GM21717 (cell line): ENCODE results near the gene GNPDA1.

Experiments
- ATAC-seq: cut with Tn5 transposase; IDR thresholded peaks from one replicate; pipeline ENCODE4 v1.9.1; 2021; ENCODE audit warnings: mild to moderate bottlenecking, moderate library complexity; ENCODE audit not compliant: unreplicated experiment

GNPDA1 gene

DNA sequence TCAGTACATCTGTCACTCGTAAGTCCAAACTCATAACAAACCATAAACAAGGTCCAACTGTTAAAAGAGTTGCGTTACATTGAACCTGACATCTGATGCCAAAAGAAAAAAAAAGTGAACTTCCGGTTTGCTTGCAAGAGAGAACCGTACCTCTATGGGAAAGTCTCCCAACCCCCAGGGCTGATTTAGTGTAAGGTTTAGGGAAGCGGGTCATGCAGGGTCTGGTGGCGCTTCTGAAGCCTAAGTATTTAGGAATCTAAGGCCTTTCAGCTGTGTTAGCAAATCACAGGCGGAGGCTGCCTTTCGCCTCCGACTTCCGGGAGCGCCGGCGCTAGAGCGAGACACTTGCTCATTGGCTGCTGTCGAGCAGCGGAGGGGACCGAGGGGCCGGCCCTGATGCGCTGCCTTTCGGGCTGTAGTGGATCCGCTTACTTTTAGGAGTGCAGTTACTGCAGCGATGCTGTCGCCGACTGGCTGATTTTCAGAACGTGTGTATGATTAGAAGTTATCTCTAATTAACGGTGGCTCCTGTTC, 12.0 kb upstream of the GNPDA1 start:
- ATAC-seq, result peak; percentile 100

- ATAC-seq, result no peak
These were observed 11.0 kb upstream of the GNPDA1 start for GRCh38 chr5:142023836-142024235.

DNA sequence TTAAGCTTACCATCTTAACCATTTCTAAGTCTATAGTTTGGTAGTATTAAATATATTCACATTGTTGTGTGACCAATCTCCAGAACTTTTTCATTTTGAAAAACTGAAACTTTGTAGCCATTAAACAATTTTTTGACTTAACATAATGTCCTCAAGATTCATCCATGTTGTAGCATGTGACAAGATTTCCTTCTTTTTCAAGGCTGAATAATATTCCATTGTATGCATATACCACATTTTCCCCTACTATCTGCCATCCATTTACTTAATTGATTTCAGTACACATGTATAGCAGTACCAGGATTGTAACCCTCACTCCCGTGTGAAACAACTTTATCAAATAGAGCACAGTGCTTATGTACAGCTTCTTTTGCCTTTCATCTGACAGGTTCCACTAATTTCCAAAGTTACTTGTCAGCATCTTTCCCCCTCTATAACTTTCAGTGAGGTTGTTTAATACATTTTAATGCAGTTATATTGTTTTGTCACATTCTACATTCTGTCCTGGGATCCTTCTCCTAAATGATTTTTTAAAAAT, 7.4 kb upstream of the GNPDA1 start:
- no peak for ATAC-seq

DNA sequence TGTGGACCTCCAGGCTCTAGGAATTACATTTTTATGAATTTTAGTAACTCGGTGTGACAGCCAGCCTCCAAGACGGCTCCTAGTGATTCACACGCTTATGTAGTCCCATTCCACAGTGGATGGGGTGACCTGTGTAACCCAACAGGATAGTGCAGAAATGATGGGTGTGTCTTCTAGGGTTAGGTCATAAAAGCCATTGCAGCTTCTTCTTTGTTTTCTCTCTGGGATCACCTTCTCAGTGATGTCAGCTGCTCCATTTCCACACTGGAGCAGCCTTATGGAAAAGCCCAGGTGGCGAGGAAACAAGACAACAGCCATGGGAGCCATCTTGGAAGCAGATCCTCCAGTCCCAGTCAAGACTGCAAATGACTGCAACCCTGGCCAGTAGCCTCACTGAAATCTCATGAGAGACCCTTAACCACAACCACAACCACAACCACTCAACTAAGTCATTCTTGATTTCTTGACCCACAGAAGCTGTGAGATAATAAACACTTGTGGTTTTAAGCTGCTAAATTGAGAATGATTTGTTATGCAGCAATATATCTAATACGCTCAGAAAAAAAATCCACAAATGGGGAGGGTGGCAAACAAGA, 5.1 kb upstream of the GNPDA1 start:
- ATAC-seq, result peak; percentile 22

DNA sequence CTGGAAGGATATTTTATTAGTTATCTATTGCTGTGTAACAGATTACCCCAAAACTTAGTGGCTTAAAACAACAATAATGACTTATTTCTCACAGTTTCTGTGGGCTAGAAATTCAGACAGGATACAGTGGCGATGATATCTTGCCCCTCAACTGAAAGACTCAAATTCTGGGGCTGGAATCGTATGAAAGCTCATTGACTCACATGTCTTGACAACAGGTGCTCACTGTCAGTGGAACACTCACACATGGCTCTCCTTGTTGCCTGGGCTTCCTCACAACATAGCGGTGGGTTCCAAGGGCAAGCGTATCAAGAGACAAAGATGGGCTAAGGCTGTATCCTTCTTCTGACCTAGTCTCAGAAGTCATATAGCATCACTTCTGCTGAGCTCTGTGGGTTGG, 3.7 kb upstream of the GNPDA1 start:
- ATAC-seq, result peak; percentile 40

DNA sequence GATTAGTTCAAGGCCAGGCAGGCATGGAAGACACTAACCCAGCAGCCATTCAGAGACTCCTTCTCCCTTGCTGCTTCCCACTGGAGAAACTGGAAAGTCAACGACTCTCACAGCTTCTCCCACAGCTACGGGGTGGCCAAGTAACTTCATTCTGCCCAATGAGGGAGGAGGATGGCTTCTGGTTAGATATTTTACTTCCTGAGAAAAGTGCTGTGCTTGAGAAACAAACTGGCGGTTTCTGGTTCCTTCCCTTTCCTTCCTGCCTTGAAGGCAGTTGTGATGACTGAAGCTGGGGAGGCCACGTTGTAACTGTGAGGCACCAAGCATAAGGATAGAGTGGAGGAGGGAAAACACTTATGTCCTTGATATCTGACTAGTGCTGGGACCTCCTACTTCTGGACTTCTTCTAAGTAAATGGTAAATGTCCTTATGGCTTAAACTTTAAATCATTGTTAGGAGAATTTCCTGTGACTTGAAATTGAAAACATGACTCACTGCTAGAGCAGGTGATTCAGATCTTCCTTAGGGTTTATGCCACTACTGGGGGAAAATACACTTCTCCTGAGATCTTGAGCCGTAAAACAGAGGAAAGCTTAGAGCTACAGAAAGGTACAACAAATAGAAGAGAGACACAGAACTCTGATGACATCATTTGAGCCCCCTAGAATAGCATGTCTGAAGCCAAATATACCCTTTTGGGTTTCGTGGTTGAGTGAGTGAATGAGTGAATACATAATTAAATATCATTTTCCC, 3.1 kb upstream of the GNPDA1 start:
- peak; percentile 37 for ATAC-seq

DNA sequence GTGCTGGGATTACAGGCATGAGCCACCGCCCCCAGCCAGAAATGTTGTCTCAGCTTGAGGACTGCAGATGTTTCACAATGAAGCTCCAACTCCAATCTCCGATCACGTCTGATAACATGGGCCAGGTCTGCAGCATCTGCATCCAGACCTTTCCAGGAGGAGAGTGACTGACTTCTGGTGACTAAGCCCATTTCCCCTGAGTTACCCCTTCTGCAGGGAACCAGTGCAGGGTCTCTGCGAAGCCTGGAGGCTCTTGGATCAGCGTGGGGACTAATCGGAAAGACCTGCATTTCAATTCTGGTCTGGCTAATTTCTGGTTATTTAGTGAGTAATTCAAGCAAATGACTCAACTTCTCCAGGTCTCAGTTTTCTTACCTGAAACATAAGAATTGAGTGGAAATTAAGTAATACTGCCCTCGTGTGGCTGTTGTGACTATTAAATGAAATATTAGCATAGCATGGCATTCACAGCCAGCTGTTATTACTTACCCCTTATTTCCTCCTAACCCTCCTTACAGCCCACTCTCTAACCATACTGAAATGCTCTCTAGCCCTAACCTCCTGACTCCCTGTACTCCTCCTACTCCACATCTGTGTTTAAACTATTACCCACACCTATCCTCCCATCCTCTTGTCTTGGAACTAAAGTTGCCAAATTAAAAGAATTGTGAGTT, 2.2 kb upstream of the GNPDA1 start:
- no peak for ATAC-seq

DNA sequence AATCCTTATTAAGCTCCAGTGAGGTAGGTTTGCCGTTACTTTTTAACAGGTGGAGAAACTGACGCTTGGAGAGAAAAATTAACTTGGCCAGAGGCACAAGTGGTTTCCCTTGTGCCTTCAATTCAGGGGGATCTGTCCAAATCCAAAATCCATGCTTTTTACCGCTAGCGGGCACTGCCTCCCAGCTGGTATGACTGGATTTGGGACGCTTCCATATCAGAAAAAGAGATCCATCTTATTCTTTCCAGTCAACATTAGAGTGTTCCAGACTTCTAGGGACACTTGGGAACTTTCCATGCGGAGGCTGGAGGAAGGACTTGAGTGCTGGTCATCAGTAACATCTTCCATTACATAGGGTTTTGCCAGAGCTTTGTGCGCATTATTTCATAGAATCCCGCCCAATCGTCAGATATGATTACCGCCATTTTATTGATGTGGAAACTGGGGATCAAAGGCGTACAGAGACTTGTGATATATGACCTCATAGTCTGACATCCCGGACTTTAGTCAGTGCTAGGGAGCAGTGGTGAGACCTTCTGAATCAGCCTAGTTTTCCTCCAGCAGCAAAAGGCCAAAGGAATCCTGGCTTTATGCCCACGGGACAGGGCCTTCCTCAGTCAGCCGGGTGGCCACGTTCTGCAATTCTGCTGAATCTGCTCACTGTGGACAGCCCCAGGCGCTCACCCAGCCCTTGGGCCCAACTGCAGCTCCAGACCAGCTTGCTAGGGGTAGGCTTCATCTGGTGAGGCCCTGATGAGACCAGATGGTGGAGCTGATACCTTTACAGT, 1.1 kb upstream of the GNPDA1 start:
- no peak for ATAC-seq

- ATAC-seq, result no peak
These were observed 541 bp downstream of the GNPDA1 start for GRCh38 chr5:142012186-142012785.

DNA sequence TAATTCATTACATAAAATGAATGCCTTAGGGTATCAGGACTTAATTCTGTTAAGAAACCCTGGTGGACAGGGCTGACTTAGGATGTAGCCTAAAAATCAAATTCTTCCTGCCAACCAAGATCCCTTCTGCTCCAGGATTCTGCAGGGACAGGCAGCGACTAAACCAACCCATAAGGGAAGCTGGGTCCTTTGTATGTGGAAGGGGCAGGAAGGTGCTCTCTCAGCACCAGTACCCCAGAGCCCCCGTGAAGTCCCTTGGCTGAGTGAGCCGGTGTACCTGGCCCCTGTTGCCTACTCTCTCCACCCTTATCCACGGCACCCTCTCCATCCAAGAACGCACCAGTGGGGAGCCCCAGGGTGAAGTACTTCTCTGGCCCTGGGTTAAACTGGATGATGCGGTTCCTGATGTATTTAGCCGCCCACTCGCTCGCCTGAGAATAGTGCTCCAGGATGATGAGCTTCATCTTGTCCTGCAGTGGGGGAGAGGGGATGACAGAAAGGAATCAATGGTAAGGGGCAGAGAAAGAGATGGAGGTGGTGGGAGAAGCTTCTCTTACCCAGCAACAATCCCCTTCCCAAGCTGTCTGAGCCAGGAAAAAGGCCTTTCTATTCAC, 1.1 kb downstream of the GNPDA1 start:
- no peak for ATAC-seq

DNA sequence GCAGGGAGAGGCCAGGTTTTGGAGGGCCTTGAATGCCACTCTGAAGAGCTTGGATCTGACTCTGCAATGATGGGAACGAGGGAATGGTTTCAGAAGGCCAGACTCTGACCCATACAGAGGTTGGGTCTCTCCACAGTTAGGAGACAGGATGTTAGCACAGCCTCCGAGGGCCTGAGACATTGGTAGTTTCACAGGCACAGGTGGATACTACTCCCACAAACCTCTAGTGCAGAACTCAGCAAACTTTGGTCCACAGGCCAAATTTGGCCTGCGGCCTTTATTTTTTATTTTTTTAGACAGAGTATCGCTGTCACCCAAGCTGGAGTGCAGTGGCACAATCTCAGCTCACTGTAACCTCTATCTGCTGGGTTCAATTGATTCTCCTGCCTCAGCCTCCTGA, 2.9 kb downstream of the GNPDA1 start:
- no peak for ATAC-seq

GRCh38 chr5:142008813-142009212, 4.0 kb downstream of the GNPDA1 start:
- ATAC-seq, result no peak

GRCh38 chr5:142007237-142007544, 5.6 kb downstream of the GNPDA1 start:
- ATAC-seq, result peak; percentile 5

DNA sequence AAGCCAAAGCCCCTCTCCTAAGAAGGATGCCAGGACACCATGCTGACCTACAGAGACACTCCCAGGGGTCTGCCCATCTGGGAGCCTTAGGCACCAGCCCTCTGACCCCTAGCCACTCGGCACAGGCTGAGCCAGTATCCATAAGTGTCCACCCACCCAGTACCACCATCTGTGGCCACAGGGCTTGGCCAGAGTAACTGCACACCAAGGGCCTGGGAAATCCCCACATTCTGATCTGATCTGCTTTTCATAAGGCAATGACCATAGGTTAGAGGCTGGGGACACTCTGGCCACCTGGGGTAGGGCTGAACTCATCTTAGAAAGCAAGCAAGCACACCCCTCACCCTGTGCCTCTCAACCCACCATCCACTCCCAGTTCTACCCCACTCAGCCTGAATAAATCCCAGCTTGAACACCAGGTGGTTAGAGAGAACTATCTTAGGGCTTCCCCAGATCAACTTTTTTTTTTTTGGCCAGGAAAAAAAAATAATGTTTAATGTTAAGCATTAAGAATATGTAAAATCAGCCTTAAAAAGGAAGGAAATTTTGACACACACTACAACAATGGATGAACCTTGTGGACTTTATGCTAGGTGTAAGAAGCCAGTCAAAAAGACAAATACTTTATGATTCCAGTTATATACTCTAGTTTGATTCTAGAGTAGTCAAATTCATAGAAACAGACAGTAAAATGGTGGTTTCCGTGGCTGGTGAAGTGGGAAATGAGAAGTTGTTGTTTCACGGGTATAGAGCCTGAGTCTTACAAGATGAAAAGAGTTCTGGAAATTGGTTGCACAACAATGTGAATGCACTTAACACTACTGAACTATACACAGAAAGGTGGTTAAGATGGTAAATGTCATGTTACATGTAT, 6.2 kb downstream of the GNPDA1 start:
- peak; percentile 68 for ATAC-seq

DNA sequence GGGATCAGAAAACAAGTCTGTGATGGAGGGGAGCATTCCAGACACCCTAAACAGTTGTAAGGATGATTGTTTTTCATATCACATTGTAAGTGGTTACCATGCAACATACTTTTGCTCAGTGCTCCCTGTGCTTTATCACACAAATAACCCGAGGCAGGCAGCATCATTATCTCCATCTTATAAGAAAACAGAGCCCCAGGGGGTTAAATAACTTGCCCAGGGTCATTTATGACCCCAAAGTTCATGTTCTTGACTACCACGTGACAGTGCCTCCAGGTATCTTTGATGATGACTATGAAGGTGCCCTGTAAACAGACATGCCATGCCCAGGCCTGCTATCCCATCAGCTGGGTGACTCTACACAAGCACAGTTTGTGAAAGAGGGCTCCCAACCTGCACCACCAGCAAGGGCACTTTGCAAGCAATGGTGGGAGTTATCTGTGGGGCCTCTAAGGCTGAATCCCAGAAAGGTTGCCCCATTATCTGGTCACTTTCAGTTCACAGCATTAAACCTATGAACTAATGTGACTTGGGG, 9.5 kb downstream of the GNPDA1 start:
- ATAC-seq, result no peak

- ATAC-seq, result no peak
These were observed 11.9 kb downstream of the GNPDA1 start for GRCh38 chr5:142000704-142001484.

- no peak for ATAC-seq
These were observed 12.7 kb downstream of the GNPDA1 start for GRCh38 chr5:142000173-142000572.

DNA sequence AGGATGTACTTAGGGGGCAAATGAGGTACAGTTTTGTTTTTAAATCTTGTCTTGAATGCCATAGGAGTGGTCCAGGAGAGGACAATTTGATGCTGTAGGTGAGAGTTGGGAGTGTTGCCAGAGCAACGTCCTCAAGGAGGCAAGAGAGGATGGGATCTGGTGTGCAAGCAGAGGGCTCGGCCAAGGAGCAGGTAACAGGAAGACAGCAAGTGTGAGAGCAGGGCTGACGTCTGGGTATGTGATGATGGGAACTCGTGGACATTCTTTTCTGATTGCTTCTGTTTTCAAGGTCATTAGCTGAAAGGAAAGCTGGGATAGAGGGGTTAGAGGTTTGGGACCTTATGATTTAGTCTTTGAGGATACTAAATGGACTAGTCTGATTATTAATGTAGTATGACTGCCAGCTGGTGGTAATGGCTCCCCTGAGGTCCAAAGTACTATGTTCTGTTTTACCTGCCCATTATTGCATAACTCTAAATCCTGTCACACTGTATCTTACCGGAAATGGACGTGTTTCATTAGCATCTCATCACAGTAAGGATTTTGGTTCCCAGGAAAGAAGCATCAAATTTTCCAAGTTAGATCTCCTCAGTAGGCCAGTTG, 15.4 kb downstream of the GNPDA1 start:
- no peak for ATAC-seq
